B cell (primary cell): Measurements from ENCODE around the gene SPSB1. TPM values are rescaled to one million over a fixed set of nuclear protein-coding genes. Genes with fewer than 3 reads are reported as not detected.

Experiments used
- ATAC-seq: fragments of 200-7000 bp; cut with Tn5 transposase; one replicate; pipeline ENCODE4 v1.10.0; 2021; ENCODE audit warnings: low read depth, mild to moderate bottlenecking, moderate number of reproducible peaks, moderate library complexity
- CTCF ChIA-PET: fragments of 350-600 bp; sonication (Branson Sonifier 250); formaldehyde crosslinking; loops from one replicate; lab custom pipeline; 2021; ENCODE audit warnings: antibody characterized with exemption, inconsistent platforms; lab: Charles Lee
- POLR2A ChIA-PET: fragments of 350-600 bp; sonication (Branson Sonifier 250); formaldehyde crosslinking; loops from one replicate; lab custom pipeline; 2021; ENCODE audit warnings: antibody characterized with exemption; lab: Charles Lee
- DNase-seq: peaks from one replicate; pipeline ENCODE4 v3.0.0; 2013
- H2AFZ ChIP-seq: 2 replicates; pipeline ENCODE4 v1.6.1; 2012; ENCODE audit warnings: mild to moderate bottlenecking, low read depth, low read length; ENCODE audit not compliant: insufficient read depth, poor library complexity, severe bottlenecking
- H3K27ac ChIP-seq, 2 donors: 1 replicate in 1 of 2; 2 replicates in 1 of 2; pipeline ENCODE4 v1.5.1; 2012 to 2013; ENCODE audit warnings: low read length in 2 of 2, mild to moderate bottlenecking in 2 of 2, moderate library complexity in 1 of 2
- H3K27me3 ChIP-seq, 4 experiments: fragments of 200-600 bp in 1 of 4; sonication (generic) in 1 of 4; replicated peaks in 1 of 4; 1 replicate in 2 of 4; 2 replicates in 2 of 4; pipeline versions ENCODE4 v1.6.1 to v1.7.0; 2013 to 2016; ENCODE audit warnings: low read length in 3 of 4, mild to moderate bottlenecking in 2 of 4, mixed read lengths in 1 of 4, moderate library complexity in 1 of 4; ENCODE audit not compliant: insufficient read depth in 4 of 4, control insufficient read depth in 3 of 4; ENCODE audit errors: control extremely low read depth in 1 of 4
- H3K36me3 ChIP-seq, 2 experiments: replicated peaks in 1 of 2; 1 replicate in 1 of 2; 2 replicates in 1 of 2; pipeline versions ENCODE4 v1.6.1 to v1.7.1; 2013; ENCODE audit warnings: low read length in 1 of 2; ENCODE audit not compliant: insufficient read depth in 2 of 2, control insufficient read depth in 1 of 2; ENCODE audit errors: control extremely low read depth in 1 of 2, extremely low read depth in 1 of 2
- H3K4me1 ChIP-seq, 2 donors: fragments of 200-600 bp in 1 of 2; sonication (generic) in 1 of 2; 1 replicate in 1 of 2; 2 replicates in 1 of 2; pipeline versions ENCODE4 v1.5.1 to v1.6.1; 2013 to 2017; ENCODE audit warnings: low read length in 2 of 2; ENCODE audit not compliant: control insufficient read depth in 2 of 2, insufficient read depth in 2 of 2
- H3K4me2 ChIP-seq: replicated peaks from 2 replicates; pipeline ENCODE3; 2012; ENCODE audit warnings: mild to moderate bottlenecking, low read depth, low read length; ENCODE audit not compliant: poor library complexity, severe bottlenecking
- H3K4me3 ChIP-seq, 5 experiments: fragments of 200-600 bp in 1 of 5; sonication (generic) in 1 of 5; 1 replicate in 3 of 5; 2 replicates in 2 of 5; pipeline versions ENCODE4 v1.5.1 to v1.7.0; 2011 to 2016; ENCODE audit warnings: low read length in 4 of 5, mild to moderate bottlenecking in 4 of 5, low read depth in 2 of 5, control low read depth in 1 of 5, moderate library complexity in 1 of 5; ENCODE audit not compliant: insufficient read depth in 1 of 5; ENCODE audit errors: control extremely low read depth in 1 of 5, extremely low read depth in 1 of 5
- H3K79me2 ChIP-seq: fragments of 200-600 bp; sonication (generic); one replicate; pipeline ENCODE4 v1.6.0; 2016; ENCODE audit warnings: low read length; ENCODE audit not compliant: control insufficient read depth, insufficient read depth
- H3K9ac ChIP-seq: fragments of 200-600 bp; sonication (generic); 2 replicates; pipeline ENCODE4 v1.6.1; 2017; ENCODE audit warnings: mild to moderate bottlenecking, low read length, moderate library complexity
- H3K9me3 ChIP-seq, 3 donors: one replicate each; pipeline versions ENCODE4 v1.6.1 to v1.7.1; 2013; ENCODE audit warnings: low read length in 2 of 3; ENCODE audit not compliant: control insufficient read depth in 2 of 3, insufficient read depth in 1 of 3; ENCODE audit errors: control extremely low read depth in 1 of 3
- H4K20me1 ChIP-seq: 2 replicates; pipeline ENCODE4 v1.6.0; 2012; ENCODE audit warnings: mild to moderate bottlenecking, low read length; ENCODE audit not compliant: insufficient read depth, control insufficient read depth, poor library complexity, severe bottlenecking
- H3K27ac Mint-ChIP-seq: one replicate; pipeline ENCODE4 v1.8.0; 2021; ENCODE audit warnings: mixed read lengths
- H3K27me3 Mint-ChIP-seq: one replicate; pipeline ENCODE4 v1.8.0; 2021; ENCODE audit warnings: mixed read lengths
- H3K4me1 Mint-ChIP-seq: one replicate; pipeline ENCODE4 v1.8.0; 2021; ENCODE audit warnings: mixed read lengths
- H3K4me3 Mint-ChIP-seq: one replicate; pipeline ENCODE4 v1.8.0; 2021; ENCODE audit warnings: mixed read lengths
- H3K9me3 Mint-ChIP-seq: one replicate; pipeline ENCODE4 v1.8.0; 2022; ENCODE audit warnings: mixed read lengths; ENCODE audit not compliant: insufficient read depth
- EZH2 ChIP-seq: IDR thresholded peaks from 2 replicates; pipeline ENCODE4 v1.6.1; 2012; ENCODE audit warnings: borderline replicate concordance, low read depth, mild to moderate bottlenecking, moderate library complexity, low read length; ENCODE audit not compliant: insufficient read depth, poor library complexity, severe bottlenecking
- WGBS: methylation state at CpG from one replicate; pipeline ENCODE4 v1.1.5; 2013; ENCODE audit warnings: missing lambda C conversion rate; ENCODE audit not compliant: insufficient coverage; 5-methylcytosine and 5-hydroxymethylcytosine counted together
- intact Hi-C: fragments of 100-400 bp; cut with micrococcal nuclease; formaldehyde crosslinking; loops from one replicate; pipeline ENCODE4 v1.10.0; 2022
- polyA plus RNA-seq: library from polyadenylated mRNA; depleted of rRNA; stranded (reverse); fragments of >200 nt; gene quantifications from 2 replicates; pipeline ENCODE4 v1.2.3, GENCODE V29; 2012
- total RNA-seq, 2 donors: library from RNA; stranded (reverse); fragments of 120-200 nt in 1 of 2; gene quantifications; 1 replicate in 1 of 2; 2 replicates in 1 of 2; pipeline versions ENCODE4 v1.2.3 to v1.2.4, GENCODE V29; 2013 to 2022
- TF ChIP-seq, protein P1 (sequence below): fragments of 200-600 bp; IDR thresholded peaks from one replicate; pipeline ENCODE4 v1.8.0; 2022; ENCODE audit warnings: antibody characterized with exemption, mild to moderate bottlenecking

SPSB1 gene
- total and polyA plus RNA-seq, 2 donors (not counting 1 experiment from before 2014, with no cell fraction given): 1.7 to 9.4 TPM

GRCh38 chr1:9314711-9315379 is 22.2 kb downstream of the SPSB1 start:
- Histone ChIP-seq H4K20me1 (no peaks in the 10 kb centered on the region), H3K4me3 (no peak overlapping the region), H3K79me2 (peaks cover 56% of the 10 kb centered on the region), H3K27me3 (no peaks in the 10 kb centered on the region), H3K36me3 (no peaks in the 10 kb centered on the region), H3K9ac (no peak overlapping the region), H2AFZ (no peak overlapping the region), H3K4me2 (no peak overlapping the region), H3K9me3 (no peaks in the 10 kb centered on the region), H3K4me1 (peaks cover 0 to 20% of the 10 kb centered on the region in 2 donors), H3K27ac (no peak overlapping the region)
- no peak overlapping the region for H3K27ac Mint-ChIP-seq
- no peak for TF ChIP-seq EZH2
- TF ChIP-seq, protein P1, sequence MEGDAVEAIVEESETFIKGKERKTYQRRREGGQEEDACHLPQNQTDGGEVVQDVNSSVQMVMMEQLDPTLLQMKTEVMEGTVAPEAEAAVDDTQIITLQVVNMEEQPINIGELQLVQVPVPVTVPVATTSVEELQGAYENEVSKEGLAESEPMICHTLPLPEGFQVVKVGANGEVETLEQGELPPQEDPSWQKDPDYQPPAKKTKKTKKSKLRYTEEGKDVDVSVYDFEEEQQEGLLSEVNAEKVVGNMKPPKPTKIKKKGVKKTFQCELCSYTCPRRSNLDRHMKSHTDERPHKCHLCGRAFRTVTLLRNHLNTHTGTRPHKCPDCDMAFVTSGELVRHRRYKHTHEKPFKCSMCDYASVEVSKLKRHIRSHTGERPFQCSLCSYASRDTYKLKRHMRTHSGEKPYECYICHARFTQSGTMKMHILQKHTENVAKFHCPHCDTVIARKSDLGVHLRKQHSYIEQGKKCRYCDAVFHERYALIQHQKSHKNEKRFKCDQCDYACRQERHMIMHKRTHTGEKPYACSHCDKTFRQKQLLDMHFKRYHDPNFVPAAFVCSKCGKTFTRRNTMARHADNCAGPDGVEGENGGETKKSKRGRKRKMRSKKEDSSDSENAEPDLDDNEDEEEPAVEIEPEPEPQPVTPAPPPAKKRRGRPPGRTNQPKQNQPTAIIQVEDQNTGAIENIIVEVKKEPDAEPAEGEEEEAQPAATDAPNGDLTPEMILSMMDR: no peak
- ATAC-seq (no peak), DNase-seq (no peak)
- no peaks in the 10 kb centered on the region for H3K27me3 Mint-ChIP-seq
- H3K9me3 Mint-ChIP-seq: no peaks in the 10 kb centered on the region
- ChIA-PET CTCF (no interaction called here), POLR2A (no interaction called here)
- intact Hi-C loops: no loop called here
- H3K4me3 Mint-ChIP-seq: no peak overlapping the region
- H3K4me1 Mint-ChIP-seq: peaks cover 28% of the 10 kb centered on the region
- 87% methylated on average over 11 of the region's 11 CpGs for WGBS

DNA sequence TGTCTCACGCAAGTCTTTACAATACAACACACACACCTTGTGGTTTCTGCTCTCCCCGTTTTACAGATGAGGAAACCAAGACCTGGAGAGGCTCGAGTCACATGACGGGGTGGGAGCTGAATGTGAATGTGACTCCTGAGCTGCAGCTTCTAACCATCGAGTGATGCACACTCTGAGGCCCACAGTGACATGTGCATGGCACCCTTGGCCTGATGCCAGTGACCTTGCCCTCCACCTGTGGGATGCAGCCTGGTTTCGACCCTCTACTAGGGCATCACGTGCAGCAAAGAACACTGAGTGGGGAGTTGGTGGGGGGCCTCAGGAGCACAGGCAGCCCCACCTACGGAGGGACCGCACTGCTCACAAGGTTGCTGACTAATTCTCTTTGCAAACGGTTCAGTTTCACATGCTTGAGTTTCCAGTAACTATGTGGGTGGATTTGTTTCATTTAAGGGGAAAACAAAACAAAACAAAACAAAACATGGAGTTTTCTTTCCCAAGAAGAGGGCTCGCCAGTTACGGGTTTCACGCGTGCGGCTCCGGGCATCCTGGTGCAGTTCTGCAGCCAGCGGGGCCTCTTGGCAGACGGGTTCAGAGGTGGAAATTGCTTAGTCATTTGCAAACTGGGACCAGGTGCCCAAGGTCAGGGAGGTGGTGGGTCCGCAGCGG is 22.9 kb downstream of the SPSB1 start:
- Histone ChIP-seq H3K4me1 (peaks cover 0 to 26% of the 10 kb centered on the region in 2 donors), H2AFZ (no peak overlapping the region), H3K4me2 (no peak overlapping the region), H3K27ac (no peak overlapping the region), H3K4me3 (no peak overlapping the region), H3K9ac (no peak overlapping the region), H3K79me2 (peaks cover 62% of the 10 kb centered on the region), H3K36me3 (no peaks in the 10 kb centered on the region), H3K9me3 (no peaks in the 10 kb centered on the region), H3K27me3 (no peaks in the 10 kb centered on the region), H4K20me1 (no peaks in the 10 kb centered on the region)
- WGBS: 53% methylated on average over 16 of the region's 20 CpGs
- ATAC-seq (no peak), DNase-seq (no peak)
- no peaks in the 10 kb centered on the region for H3K9me3 Mint-ChIP-seq
- no peak overlapping the region for H3K27ac Mint-ChIP-seq
- ChIA-PET POLR2A (no interaction called here), CTCF (no interaction called here)
- no peak overlapping the region for H3K4me3 Mint-ChIP-seq
- intact Hi-C loops: no loop called here
- H3K27me3 Mint-ChIP-seq: no peaks in the 10 kb centered on the region
- TF ChIP-seq, protein P1: no peak
- no peak for TF ChIP-seq EZH2
- H3K4me1 Mint-ChIP-seq: peaks cover 35% of the 10 kb centered on the region
